GM19025 (cell line): ENCODE results near the gene MYO1F.
"Not testable (repeated sequence)": the region's sequence is repeated elsewhere in the genome, so short reads cannot be mapped to it uniquely, and the experiment has no call there.

Source experiments
- ATAC-seq: cut with Tn5 transposase; IDR thresholded peaks from one replicate; pipeline ENCODE4 v1.9.1; 2021; ENCODE audit warnings: mild to moderate bottlenecking, low read depth, moderate library complexity; ENCODE audit not compliant: unreplicated experiment

MYO1F gene

DNA sequence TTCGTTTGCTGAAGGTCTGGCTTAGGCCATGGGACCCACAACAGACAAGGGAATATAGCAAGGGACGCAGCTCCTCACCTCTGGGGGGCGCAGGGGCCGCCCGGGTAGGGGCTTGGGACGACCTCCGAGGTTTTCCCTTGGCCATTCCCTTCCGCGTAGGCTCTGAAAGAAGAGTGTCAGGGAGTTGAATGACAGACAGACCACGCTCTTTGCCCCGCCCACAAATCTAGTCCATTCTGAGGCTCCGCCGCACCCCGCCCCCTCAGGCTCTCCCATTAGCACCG, 51.9 kb downstream of the MYO1F start:
- no peak for ATAC-seq

DNA sequence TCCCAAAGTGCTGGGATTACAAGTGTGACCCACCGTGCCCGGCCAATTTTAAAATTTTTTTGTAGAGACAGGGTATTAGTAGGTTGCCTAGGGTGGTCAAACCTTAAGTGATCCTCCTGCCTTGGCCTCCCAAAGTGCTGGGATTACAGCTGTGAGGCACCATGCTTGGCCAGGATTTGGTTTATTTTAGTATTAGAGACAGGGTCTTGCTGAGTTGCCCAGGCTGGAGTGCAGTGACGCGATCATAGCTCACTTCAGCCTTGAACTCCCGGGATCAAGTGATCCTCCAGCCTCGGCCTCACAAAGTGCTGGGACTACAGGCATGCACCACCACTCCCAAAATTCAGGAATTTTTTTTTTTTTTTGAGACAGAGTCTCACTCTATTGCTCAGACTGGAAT, 57.9 kb downstream of the MYO1F start:
- no peak for ATAC-seq

DNA sequence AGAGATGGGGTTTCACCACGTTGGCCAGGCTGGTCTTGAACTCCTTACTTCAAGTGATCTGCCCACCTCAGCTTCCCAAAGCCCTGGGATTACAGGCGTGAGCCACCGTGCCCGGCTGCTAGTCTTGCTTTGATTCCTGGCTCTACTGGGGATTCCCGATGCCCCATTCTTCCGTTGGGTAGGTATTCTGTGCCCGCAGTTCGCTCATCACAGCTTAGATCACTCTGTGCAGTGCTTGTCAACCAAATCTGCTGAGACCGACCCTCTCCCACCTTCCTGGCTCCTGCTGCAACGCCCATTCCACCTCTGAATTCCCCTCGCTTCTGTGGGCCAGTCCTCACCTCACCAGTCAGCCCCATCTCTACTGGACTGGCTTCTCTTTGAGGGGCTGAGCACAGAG, 58.7 kb downstream of the MYO1F start:
- ATAC-seq = no peak

DNA sequence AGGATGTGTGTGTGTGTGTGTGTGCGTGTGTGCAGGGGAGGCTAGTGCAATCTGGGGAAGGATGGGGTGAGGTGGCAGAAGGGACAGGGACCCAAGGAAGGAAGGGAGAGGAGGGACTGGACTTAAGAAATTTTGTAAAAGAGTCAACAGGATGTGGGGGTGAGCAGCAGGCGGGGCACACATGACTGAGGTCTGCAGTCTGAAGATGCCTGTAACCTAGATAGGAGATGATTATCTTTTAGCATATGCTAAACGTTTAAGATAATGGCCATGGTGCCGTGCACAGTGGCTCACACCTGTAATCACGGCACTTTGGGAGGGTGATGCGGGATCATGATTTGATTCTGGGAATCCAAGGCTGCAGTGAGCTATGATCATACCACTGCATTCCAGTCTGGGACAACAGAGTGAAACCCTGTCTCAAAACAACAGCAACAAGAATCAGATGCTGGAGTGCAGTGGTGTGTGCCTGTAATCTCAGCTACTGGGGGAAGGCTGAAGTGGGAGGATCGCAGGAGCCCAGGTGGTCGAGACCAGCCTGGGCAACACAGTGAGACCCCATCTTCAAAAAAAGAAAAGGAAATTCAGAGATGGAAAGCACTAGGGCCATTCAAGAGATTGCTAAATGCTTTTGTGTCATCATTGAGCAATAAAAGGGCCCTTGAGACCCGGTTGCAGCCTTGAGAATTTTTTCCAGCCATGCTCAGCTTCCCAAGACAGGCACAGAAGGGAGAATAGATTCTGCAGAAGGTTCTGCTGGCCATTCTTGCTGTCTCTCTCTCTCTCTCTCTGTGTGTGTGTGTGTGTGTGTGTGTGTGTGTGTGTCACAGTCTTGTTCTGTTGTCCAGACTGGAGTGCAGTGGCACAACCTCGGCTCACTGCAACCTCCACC, 59.4 kb downstream of the MYO1F start:
- ATAC-seq = no peak

DNA sequence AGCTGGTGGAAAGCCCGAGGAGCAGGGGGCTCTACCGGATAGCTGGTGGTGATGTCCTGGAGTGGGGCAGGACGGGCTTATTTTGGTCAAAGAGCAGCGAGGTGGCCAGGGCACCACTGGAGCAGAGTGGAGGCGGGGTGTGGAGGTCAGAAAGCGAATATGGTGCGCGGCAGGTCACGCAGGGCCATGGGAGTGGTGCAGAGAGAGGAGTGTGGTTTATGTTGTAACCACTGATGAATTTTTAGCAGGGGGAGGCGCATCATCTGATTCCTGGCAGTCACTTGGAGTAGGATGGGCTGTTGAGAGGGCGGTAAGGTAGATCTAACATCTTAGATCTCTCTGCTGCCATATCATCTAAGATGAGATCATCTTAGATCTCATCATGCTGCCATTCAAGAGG, 61.9 kb downstream of the MYO1F start:
- no peak for ATAC-seq

DNA sequence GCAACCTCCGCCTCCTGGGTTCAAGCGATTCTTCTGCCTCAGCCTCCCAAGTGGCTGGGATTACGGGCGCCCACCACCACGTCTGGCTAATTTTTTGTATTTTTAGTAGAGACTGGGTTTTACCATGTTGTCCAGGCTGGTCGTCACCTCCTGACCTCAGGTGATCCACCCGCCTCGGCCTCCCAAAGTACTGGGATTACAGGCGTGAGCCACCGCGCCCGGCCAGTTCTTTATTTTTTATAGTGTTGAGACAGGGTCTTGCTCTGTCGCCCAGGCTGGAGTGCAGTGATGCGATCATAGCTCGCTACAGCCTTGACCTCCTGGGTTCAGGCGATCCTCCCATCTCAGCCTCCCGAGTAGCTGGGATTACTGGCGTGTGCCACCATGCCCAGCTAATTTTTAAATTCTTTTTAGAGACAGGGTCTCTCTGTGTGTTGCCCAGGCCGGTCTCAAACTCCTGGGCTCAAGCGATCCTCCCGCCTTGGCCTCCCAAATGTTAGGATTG, 62.7 kb downstream of the MYO1F start:
- not testable (repeated sequence) for ATAC-seq

DNA sequence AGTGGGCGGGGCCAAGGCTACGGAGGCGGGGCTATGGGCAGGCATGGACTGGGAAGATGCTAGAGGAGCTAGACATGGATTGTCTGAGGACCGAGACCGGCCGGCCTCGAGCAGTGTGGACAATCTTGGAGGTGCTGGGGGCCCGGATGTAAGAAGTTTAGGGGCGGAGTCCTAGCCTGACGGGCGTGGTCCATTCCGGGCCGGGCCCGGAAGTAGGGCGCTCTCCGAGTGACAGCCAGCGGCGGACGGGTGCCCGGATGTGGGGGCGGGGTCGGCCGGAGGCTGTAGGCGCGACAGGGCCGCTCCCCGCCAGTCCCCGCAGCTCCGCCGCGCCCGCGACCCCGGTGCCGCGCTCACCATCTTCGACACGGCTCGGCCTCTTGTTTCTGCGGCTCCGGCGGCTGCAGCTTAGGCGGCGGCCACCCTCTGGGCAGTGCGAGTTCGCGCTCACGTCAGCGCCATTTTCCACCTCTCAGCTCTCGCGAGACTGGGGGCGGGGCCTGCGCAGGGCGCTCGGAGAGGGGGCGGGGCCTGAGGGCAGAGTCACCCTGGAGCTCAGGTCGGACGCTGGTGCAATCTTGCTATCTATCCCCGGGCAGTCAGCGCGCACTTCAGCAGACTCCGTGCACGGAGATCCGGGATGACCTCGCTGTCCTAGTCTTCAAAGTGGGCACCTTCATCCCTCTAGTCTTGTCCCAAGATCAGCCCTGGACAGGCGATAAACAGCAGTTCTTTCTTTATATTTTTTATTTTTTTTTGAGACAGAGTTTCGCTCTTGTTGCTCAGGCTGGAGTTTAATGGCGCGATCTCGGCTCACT, 63.3 kb downstream of the MYO1F start, which contains the start of gene ZNF414:
ZNF414 (minus strand) TSS at position 481 of the 818 bp plus-strand sequence; CDS start at position 360, 121 bp downstream.
- peak; percentile 87 for ATAC-seq

DNA sequence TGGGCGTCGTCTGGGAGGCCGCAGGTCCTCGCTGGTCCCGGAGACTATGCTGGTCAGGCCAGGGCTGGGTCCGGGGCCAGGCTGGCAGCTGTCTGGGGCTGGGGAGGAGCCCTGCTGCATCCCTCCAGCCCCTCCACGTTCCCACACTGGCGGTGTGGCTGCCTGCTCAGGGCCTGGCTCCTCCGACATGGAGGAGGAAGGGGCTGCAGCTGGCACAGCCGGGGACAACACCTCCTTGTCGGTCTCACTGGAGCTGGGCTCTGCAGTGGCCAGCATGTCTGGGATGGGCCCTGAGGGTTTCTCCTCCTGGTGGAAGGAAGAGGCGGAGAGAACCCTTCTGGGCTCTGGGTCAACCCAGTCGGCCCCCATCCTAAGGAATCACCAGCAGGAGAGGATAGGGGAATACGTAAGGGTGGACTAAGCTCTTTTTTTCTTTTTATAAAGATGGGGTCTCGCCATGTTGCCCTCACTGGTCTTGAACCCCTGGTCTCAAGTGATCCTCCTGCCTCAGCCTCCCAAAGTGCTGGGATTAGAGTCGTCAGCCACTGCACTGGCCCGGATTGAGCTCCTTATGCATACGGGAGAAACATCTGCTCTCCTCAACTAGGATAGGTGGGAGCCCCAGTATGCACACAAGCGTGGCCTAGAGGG, 64.1 kb downstream of the MYO1F start:
- no peak for ATAC-seq

DNA sequence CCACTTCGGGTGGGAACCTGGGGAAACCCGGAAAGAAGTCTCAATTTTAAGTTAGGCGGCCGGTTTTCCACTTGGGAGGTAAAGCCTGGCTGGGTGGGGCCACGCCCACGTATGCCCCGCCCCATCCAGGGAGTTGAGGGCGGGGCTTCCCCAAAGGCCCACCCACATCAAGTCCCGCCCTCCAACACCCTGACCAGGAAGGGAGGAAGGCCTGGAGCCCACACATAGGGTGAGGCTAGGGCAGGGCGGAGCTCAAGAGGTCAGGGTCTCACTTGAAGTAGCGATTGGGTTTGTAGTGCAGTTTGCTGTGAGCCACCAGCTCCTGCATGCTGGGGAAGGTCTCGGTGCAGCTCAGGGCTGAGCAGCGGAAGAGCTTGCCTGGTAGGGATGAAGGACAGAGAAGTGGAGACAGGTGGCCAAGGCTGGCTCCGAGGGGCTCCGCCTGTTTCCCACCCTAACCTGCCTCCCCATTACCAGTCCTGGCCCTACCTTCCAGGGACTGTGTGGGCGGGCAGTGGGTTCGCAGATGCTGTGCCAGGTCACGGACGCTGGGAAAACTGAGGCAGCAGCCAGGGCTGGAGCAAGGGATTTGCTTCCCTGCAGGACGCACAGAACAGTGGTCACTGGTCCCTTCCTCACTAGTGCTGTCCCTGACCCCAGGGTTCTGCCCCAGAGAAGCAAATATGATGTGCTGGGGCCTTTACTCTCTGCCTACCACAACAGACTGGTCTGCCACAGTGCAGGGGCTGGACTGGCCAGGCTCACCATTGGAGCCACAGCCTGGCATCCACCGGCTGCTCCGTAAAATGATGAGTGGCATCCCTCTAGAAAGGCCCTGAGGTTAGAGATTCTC, 64.9 kb downstream of the MYO1F start:
- no peak for ATAC-seq

DNA sequence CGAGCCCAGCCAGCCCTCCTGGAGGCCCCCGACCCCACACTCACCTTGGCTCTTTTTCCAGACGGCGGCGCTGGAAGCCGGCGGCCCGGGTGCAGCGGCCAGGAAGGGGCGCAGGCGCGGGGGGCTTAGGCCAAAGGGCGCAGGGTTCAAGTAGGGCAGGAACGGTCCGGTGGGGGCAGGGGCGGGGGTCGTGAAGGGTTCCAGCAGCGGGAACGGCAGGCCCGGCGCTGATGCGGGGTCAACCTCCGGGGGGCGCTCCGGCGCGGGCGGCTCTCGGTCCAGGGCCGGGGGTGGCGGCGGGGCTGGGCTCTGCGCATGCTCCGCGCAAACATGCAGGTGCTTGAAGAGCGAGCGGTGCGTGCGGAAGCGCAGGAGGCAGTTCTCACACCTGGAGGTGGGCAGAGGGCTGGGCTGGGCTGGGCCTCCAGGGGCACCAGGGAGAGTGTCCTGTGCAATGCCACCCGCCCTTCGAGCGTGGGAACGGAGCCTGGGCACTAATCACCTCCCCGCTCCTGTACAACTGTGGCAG, 65.6 kb downstream of the MYO1F start:
- no peak for ATAC-seq

DNA sequence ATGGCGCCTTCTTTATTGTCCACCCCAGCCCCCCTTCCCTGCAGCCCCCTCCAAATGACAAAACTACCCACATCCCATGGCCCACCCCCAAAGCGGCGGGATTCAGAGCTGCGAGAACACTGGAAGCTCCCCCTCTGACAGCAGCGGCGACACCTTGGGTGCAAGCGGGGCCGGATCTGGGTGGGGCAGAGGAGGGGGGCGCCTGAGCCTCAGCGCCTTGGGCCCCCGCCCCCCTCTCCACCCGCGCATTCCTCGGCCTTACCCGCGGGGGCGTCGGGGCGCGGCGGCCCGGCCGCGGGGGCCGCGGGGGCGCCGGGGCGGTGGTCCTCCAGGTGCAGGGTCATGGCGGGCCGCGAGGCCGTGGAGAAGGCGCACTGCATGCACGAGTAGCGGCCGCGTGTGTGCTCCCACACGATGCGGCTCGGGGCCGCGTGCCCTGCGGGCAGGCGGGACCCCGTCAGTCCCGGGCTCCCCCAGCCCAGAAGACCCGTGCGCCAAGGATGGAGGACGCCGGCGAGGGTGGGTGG, 66.6 kb downstream of the MYO1F start:
- ATAC-seq = no peak

DNA sequence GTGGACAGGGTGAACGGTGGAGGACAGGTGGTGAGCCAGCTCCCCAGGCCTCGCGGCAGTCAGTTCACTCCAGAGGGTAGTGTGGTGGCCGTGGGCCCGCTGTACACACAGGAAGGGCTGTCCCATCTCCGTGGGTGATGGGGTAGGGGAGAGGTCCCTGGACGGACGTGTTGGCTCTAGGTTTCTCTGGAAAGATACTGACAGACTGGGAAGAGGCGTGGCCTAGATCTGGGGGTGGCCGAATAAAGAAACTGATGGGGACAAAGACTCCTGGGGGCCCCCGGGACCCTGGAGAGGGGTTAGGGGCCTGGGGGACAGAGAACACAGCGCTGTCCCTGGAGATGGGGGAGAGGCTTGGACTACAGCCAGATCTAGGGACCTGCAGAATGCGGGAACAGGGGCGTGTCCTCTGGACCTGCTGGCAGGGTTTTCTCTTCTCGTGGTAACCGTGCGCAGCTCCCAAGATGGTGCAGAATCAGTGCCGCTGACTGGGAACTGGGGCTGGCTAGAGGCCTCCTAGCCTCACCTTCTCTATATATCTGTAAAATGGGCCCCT, 70.8 kb downstream of the MYO1F start:
- ATAC-seq = no peak

DNA sequence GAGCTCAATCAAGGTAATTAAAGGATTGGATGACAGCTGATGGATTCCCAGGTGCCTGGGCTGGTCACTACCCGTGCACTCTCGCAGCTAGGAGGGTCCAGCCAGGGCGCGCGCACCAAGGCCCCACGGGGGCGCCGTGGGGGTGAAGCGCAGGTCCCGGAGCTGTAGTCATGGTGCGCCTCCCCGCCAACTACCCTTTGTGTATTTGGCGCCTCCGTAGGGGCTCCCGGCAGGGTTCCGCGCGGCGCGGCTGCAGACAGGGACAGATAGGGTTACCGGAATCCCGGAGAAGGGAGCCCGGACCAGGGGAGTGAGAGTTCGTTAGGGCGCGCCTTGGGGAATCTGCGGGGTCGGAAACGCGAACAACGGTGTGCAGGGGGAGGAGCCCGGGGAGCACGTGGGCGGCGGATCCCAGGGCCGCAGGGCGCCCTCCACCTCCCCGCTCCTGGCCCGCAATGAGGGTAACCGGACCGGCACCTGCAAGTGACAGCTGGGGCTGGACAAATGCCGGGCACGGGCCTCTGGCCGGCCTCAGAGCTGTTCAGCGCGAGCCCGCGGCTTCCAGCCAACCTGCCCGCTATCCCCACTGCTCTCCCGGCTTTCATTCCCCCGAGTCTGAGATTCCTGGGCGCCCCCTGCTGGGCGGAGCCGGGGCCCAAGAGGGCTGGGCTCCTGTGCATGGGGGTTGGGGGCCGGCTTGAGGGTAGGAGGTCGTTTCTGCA, 71.4 kb downstream of the MYO1F start:
- peak; percentile 46 for ATAC-seq

DNA sequence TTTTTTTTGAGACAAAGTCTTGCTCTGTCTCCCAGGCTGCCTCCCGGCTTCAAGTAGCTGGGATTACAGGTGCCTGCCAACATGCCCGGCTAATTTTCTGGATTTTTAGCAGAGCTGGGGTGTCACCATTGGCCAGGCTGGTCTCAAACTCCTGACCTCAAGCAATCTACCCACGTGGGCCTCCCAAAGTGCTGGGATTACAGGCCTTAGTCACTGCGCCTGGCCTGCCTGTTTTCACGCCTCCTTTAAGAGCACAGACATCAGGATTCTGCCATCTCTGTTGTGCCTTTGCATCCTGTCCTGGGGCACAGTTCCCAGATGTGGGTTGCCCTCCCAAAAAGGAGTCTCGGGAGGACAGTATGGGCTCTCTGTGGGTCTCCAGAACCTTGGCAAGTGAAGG, 72.3 kb downstream of the MYO1F start:
- ATAC-seq = no peak

DNA sequence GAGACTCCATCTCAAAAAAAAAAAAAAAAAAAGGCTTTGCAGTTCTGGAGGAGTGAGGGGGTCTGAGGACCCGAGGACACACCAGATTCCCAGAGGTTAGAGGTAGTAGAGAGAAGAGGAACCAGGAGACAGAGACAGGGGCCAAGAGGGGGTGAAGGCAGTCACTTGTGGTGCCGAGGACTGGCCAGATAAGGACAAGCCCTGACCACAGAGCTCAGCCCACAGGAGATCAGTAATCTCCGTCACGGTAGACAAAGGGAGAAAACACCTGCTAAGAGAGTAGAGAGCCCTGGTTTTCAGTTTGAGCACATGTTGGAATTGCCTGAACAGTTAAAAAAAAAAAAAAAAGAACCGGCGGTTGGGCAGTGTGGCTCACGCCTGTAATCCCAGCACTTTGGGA, 73.1 kb downstream of the MYO1F start:
- no peak for ATAC-seq

DNA sequence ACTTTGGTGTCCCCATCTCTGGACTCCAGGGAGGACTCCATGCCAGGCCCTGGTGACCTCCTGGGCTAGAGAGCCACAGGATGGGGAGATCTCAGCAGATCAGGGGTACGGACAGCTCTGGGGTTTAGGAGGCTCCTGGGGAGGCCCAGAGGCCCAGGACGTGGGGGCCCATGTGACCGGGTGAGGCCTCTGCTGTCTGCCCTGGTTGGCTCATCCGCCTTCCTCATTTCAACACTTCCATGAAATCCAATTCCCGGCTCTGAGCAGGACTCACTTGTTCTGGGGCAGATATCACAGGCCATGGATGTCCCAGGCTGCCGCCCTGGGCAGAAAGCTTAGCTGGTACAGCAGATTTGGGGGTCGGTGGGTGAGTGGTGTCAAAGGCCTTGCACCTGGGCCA, 73.7 kb downstream of the MYO1F start:
- no peak for ATAC-seq

DNA sequence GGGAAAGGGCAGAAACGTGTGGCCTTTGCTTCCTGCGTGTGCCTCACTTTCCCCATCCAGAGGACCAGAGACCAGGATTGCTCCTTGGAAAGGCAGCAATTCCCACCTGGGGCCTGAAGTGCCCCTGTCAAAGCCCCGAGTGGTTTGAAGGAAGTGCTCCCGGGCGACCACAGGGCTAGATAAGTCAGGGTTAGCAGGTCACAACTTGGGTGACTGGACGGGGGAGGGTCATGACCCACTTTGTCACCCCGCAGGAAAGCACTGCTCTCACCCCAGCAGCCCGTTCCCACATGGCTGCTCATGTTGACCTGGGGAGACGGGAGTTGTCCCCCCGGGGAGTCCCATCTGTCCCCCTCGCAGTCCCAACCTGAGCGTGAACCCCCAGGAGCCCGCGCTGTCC, 75.3 kb downstream of the MYO1F start:
- no peak for ATAC-seq

DNA sequence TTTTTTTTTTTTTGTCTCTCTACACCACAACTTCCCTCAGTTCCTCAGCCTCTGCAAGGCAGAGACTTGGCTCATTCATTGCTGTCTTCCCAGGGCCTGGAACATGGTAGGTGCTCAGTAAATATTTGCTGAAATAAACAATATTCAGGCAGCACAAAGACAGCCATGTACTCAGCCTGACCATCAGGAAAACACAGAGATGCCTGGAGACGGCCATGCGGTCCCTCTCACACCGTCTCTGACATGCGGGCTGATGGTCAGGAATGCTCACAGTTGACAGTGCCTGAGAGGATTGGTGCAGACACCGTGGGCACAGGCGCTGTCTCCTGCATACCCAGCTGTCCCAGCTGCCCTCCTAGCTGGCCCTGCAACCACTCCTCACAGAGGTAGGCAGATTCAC, 75.7 kb downstream of the MYO1F start:
- no peak for ATAC-seq

DNA sequence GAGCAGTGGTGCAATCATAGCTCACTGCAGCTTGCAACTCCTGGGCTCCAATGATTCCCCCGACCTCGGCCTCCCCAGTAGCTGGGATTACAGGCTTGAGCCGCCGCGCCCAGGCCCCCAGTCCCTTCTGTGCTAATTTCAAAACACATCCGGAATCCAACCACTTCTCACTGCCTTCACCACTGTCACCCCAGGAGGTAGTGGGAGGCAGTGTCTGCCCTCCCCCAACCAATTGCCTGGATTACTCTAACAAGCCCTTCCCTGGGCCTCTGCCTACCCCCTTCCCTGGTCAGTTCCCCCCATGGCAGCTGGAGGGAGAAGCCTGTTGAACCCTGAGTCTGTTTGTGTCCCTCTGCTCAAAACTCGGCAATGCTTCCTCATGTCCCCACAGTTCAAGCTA, 77.1 kb downstream of the MYO1F start:
- ATAC-seq = no peak
